GM21825 (cell line): ENCODE results near the gene PRORP.
"Not testable (repeated sequence)": the region's sequence is repeated elsewhere in the genome, so short reads cannot be mapped to it uniquely, and the experiment has no call there.

ENCODE experiments used
- ATAC-seq: cut with Tn5 transposase; IDR thresholded peaks from one replicate; pipeline ENCODE4 v1.9.1; 2021; ENCODE audit warnings: mild to moderate bottlenecking, moderate library complexity; ENCODE audit not compliant: unreplicated experiment

Gene PRORP

GRCh38 chr14:35134329-35135123 is 12.2 kb downstream of the PRORP start:
- no peak for ATAC-seq

- ATAC-seq = no peak
Measured at GRCh38 chr14:35138585-35138984, 16.2 kb downstream of the PRORP start.

GRCh38 chr14:35140718-35141581 is 18.6 kb downstream of the PRORP start:
- ATAC-seq = no peak

- no peak for ATAC-seq
Measured at GRCh38 chr14:35144029-35144428, 21.7 kb downstream of the PRORP start.

GRCh38 chr14:35146711-35147149 is 24.4 kb downstream of the PRORP start:
- ATAC-seq = no peak

- ATAC-seq = no peak
Measured at GRCh38 chr14:35147186-35147585, 24.8 kb downstream of the PRORP start.

GRCh38 chr14:35147711-35148110 is 25.4 kb downstream of the PRORP start:
- no peak for ATAC-seq

GRCh38 chr14:35149239-35149638 is 26.9 kb downstream of the PRORP start:
- ATAC-seq = no peak

- not testable (repeated sequence) for ATAC-seq
Measured at GRCh38 chr14:35152531-35152930, 30.2 kb downstream of the PRORP start.

GRCh38 chr14:35154016-35154415 is 31.7 kb downstream of the PRORP start:
- no peak for ATAC-seq

GRCh38 chr14:35155962-35156361 is 33.6 kb downstream of the PRORP start:
- no peak for ATAC-seq

- ATAC-seq = no peak
Measured at GRCh38 chr14:35158491-35158890, 36.1 kb downstream of the PRORP start.

GRCh38 chr14:35158951-35159653 is 36.8 kb downstream of the PRORP start:
- ATAC-seq = no peak

- no peak for ATAC-seq
Measured at GRCh38 chr14:35159742-35160409, 37.5 kb downstream of the PRORP start.

- no peak for ATAC-seq
Measured at GRCh38 chr14:35161231-35161630, 38.9 kb downstream of the PRORP start.

- ATAC-seq = no peak
Measured at GRCh38 chr14:35163384-35163783, 41.0 kb downstream of the PRORP start.

- no peak for ATAC-seq
Measured at GRCh38 chr14:35164849-35165248, 42.5 kb downstream of the PRORP start.

GRCh38 chr14:35167496-35167895 is 45.1 kb downstream of the PRORP start:
- no peak for ATAC-seq
